ENCODE measurements around the gene PPP1R7.

GRCh38 chr2:241110089-241110606 lies 40.1 kb upstream of the PPP1R7 start:
- TF ChIP-seq JUND (IDR thresholded peaks at IDR 0.05) (no peak), CTCF (IDR thresholded peaks at IDR 0.05; ENCODE audit: low read depth, low read length, missing input control) (no peak), RAD21 (IDR thresholded peaks at IDR 0.05) (no peak), MAX (IDR thresholded peaks at IDR 0.05) (no peak), ZBTB33 (IDR thresholded peaks at IDR 0.05) (no peak), YY1 (IDR thresholded peaks at IDR 0.05) (no peak), GABPA (IDR thresholded peaks at IDR 0.05 in 1 of 2, conservative IDR thresholded peaks at IDR 0.05 in 1 of 2) (no peak), REST (IDR thresholded peaks at IDR 0.05) (no peak), EGR1 (IDR thresholded peaks at IDR 0.05; ENCODE audit: low read depth in 2 of 2) (no peak), HNF4G (IDR thresholded peaks at IDR 0.05) (no peak)

Measured in liver (tissue), 3 donors.